ENCODE data around the gene HRH2.

- TF ChIP-seq EZH2 (IDR thresholded peaks at IDR 0.05) (no peak), POLR2AphosphoS5 (IDR thresholded peaks at IDR 0.05; ENCODE audit: borderline replicate concordance, low read depth, low read length) (no peak)
These were observed 93.5 kb downstream of the HRH2 start for GRCh38 chr5:175751369-175751768.

Measured in SK-N-MC (cell line).